Progenitor cell of endocrine pancreas (in vitro differentiated cells): ENCODE measurements around the gene GBP4. TPM values are rescaled to one million over a fixed set of nuclear protein-coding genes. Genes with fewer than 3 reads are reported as not detected.

Experiments used
- DNase-seq: peaks from one replicate; pipeline ENCODE4 v3.0.0; 2021; ENCODE audit warnings: low spot score; ENCODE audit not compliant: unreplicated experiment
- H3K27ac Mint-ChIP-seq: 2 replicates; pipeline ENCODE4 v1.8.0; 2021; ENCODE audit warnings: mild to moderate bottlenecking, moderate library complexity, mixed read lengths
- H3K27me3 Mint-ChIP-seq: 2 replicates; pipeline ENCODE4 v1.8.0; 2021; ENCODE audit warnings: mixed read lengths
- H3K36me3 Mint-ChIP-seq: 2 replicates; pipeline ENCODE4 v1.8.0; 2022; ENCODE audit warnings: mixed read lengths; ENCODE audit not compliant: insufficient read depth
- H3K4me1 Mint-ChIP-seq: 2 replicates; pipeline ENCODE4 v1.8.0; 2021; ENCODE audit warnings: low read depth, mixed read lengths
- H3K4me3 Mint-ChIP-seq: 2 replicates; pipeline ENCODE4 v1.8.0; 2021; ENCODE audit warnings: low read depth, mild to moderate bottlenecking, moderate library complexity, mixed read lengths
- H3K9me3 Mint-ChIP-seq: 2 replicates; pipeline ENCODE4 v1.8.0; 2021; ENCODE audit warnings: low read depth, mixed read lengths
- total RNA-seq: library from RNA; stranded (reverse); gene quantifications from 2 replicates; pipeline ENCODE4 v1.2.1, GENCODE V29; 2021
- TF ChIP-seq, protein P1 (sequence below): fragments of 200-600 bp; sonication (generic); IDR thresholded peaks from one replicate; pipeline ENCODE4 v1.5.0; 2021; ENCODE audit warnings: antibody characterized with exemption, mild to moderate bottlenecking; ENCODE audit not compliant: unreplicated experiment

GBP4 gene
- total RNA-seq, 1 donor from 2014 or later: 0.14 TPM

DNA sequence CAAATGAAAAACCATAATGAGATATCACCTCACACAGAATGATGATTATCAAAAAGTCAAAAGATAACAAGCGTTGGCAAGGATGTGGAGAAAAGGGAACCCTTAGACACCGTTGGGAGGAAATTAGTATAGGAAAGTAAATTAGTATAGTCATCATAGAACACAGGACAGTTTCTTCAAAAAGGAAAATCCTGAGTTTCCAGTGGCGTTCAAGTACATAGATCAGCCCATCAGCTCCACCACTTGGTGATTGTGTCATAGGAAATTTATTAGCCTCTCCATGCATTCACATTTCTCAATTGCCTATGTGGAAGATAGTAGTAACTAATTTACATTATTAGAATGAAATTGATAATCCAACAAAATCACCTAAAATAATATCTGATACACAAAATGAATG lies 52.0 kb downstream of the GBP4 start:
- Mint-ChIP-seq H3K4me3 (no peak overlapping the region), H3K27ac (no peak overlapping the region), H3K27me3 (peaks cover 3% of the 10 kb centered on the region), H3K36me3 (no peaks in the 10 kb centered on the region), H3K4me1 (no peaks in the 10 kb centered on the region), H3K9me3 (no peaks in the 10 kb centered on the region)
- DNase-seq: no peak
- TF ChIP-seq, protein P1, sequence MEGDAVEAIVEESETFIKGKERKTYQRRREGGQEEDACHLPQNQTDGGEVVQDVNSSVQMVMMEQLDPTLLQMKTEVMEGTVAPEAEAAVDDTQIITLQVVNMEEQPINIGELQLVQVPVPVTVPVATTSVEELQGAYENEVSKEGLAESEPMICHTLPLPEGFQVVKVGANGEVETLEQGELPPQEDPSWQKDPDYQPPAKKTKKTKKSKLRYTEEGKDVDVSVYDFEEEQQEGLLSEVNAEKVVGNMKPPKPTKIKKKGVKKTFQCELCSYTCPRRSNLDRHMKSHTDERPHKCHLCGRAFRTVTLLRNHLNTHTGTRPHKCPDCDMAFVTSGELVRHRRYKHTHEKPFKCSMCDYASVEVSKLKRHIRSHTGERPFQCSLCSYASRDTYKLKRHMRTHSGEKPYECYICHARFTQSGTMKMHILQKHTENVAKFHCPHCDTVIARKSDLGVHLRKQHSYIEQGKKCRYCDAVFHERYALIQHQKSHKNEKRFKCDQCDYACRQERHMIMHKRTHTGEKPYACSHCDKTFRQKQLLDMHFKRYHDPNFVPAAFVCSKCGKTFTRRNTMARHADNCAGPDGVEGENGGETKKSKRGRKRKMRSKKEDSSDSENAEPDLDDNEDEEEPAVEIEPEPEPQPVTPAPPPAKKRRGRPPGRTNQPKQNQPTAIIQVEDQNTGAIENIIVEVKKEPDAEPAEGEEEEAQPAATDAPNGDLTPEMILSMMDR: no peak

DNA sequence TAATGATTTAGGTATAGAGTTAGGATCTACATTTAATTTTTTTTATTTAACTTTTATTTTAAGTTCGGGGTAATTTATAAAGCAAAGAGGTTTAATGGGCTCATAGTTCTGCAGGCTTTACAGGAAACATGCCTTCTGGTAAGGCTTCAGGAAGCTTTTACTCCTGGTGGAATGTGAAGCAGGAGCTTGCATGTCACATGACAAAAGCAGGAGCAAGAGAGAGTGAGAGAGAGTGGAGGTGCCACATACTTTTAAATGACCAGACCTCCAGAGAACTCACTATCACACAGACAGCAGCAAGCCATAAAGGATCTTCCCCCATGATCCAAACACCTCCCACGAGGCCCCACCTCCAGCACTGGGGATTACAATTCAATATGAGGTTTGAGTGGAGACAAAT lies 55.3 kb downstream of the GBP4 start:
- Mint-ChIP-seq H3K36me3 (no peaks in the 10 kb centered on the region), H3K4me1 (no peaks in the 10 kb centered on the region), H3K4me3 (no peak overlapping the region), H3K27me3 (peaks cover 3% of the 10 kb centered on the region), H3K27ac (no peak overlapping the region), H3K9me3 (peaks cover 3% of the 10 kb centered on the region)
- DNase-seq: no peak
- TF ChIP-seq, protein P1: no peak

DNA sequence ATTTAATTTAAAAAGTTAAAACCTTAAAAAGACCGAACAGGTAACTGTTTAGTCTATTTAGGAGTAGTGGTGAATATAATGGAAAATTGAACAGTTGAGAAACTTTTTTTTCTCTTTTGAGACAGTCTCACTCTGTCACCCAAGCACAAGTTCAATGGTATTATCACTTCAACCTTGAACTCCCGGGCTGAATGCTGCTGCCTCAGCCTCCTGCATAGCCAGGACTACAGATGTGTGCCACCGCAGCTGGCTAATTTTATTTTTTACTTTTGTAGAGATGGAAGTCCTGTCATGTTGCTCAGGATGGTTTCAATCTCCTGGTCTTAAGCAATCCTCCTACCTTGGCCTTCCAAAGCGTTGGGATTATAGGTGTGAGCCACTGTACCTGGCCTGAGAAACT lies 56.6 kb downstream of the GBP4 start:
- Mint-ChIP-seq H3K27me3 (no peaks in the 10 kb centered on the region), H3K36me3 (no peaks in the 10 kb centered on the region), H3K4me1 (no peaks in the 10 kb centered on the region), H3K4me3 (no peak overlapping the region), H3K27ac (no peak overlapping the region), H3K9me3 (peaks cover 14% of the 10 kb centered on the region)
- TF ChIP-seq, protein P1: no peak
- no peak for DNase-seq

DNA sequence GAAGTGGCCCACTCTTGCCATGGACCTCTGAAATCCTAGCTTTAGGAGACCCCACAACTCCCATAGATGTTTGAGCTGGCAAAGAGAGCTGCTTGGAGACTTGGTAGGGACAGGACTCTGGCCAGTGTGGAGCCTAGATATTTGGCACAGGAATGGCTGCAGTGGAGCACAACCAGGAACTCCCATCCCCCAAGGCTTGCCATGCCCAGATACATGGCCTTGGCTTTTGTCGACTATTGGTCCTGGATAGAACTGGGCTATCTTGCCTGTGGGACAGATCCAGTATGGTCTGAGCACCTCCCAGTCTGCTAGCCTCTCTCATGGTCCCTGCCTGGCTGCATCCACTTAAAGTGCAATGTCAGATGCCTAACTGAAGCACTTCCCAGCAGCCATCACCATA lies 65.0 kb downstream of the GBP4 start:
- H3K36me3 Mint-ChIP-seq: no peaks in the 10 kb centered on the region
- no peak for DNase-seq
- TF ChIP-seq, protein P1: no peak
- peaks cover 4% of the 10 kb centered on the region for H3K27me3 Mint-ChIP-seq
- peaks cover under 1% of the 10 kb centered on the region for H3K4me1 Mint-ChIP-seq
- no peak overlapping the region for H3K4me3 Mint-ChIP-seq
- H3K9me3 Mint-ChIP-seq: peaks cover 13% of the 10 kb centered on the region
- H3K27ac Mint-ChIP-seq: no peak overlapping the region

Other genes with a start within 250 kb of the GBP4 start
- 54.7 and 56.2 TPM in 2 replicates for gene KYAT3, start 206.3 kb downstream of the GBP4 start, total RNA-seq
- 14.4 and 15.0 TPM in 2 replicates for gene RBMXL1, start 206.3 kb downstream of the GBP4 start, total RNA-seq
- gene GBP3, start 176.1 kb downstream of the GBP4 start, total RNA-seq: not detected in 2 replicates
- not detected in 2 replicates for gene GBP1, start 133.7 kb downstream of the GBP4 start, total RNA-seq
- 0.10 TPM in 1 of 2 replicates, not detected in the other for gene GBP2, start 72.8 kb downstream of the GBP4 start, total RNA-seq
- not detected in 2 replicates for gene GBP7, start 22.9 kb downstream of the GBP4 start, total RNA-seq
- gene GBP5, start 73.9 kb upstream of the GBP4 start, total RNA-seq: not detected in 2 replicates
- gene GBP6, start 165.1 kb upstream of the GBP4 start, total RNA-seq: not detected in 2 replicates